ENCODE results near the gene GGT6. TPM values are rescaled to one million over a fixed set of nuclear protein-coding genes. Genes with fewer than 3 reads are reported as not detected.

Gene GGT6
- total RNA-seq, 1 experiment from 2014 or later, result not detected

DNA sequence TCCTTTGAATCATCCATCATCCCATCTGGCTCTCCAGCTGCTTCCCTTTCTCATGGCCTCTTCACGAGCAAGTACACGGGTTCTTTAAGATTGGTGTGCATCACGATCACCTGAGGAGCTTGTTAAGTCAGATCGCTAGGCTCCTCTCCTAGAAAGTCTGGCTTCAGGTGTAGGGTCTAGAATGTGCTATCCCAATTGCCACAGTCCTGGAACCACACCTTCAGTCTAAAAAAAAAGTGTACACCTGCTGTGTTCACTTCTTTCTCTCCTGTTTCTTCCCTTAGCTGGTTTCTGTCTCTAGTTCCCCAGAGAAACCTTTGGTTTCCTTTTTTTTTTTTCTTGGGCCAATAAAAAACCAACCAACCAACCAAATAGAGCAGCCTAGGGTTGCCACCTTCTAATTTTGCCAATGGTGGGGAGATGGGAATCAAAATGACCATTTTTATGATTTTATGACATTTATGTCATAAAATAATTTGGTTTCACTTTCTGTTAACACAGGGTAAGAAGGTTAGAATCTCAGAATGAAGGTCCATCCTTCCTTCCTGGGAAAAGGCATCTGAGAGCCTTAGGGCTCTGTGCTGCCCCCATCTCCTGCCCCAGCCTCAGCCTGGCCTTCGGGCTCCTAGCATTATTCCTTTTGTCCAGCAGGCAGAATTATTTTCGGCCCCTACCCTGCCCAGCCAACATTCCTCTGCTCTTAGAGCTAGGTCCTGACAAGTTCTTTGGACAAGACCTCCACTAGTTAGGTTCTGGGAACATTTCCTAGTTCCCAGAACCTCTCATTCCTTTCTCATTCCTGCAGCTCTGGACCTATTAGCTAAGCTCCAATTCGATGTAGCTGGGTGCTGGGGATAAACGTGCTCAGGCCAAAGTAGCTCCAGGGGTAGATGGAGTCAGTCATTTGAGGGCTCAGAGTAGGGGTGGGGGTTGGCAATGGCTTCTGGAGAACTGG, 1.9 kb upstream of the GGT6 start:
- DNase-seq, result no peak
- H2AFZ ChIP-seq (ENCODE audit: low read length), result no peak overlapping the region

DNA sequence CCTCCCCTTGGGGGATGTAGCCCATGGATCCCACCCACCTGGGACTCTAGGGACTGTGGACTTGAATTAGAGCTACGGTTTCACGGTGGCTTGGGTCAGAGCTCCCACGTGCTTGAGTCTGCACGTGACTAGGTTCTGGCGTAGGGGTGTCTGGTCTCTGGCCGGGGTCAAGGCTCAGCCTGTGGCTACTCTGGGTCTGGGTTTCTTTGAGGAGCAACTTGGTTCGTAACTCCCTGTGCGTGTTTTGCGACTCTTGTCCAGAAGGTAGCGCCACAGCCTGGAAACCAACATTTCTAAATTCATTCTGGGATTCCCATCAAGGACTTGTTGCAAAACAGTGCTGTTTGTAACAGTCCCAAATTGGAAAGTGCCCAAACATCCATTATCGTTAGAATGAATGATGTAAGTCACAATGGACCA, 470 bp upstream of the GGT6 start:
- Histone ChIP-seq H3K9ac (ENCODE audit: low read length) (no peak overlapping the region), H3K9me2 (replicated peaks; ENCODE audit: insufficient read depth, low read length) (no peaks in the 10 kb centered on the region), H3K4me3 (ENCODE audit: low read length) (no peak overlapping the region), H3K79me2 (ENCODE audit: low read length) (no peaks in the 10 kb centered on the region), H3K4me1 (ENCODE audit: low read length) (peaks cover 28% of the 10 kb centered on the region), H3K27me3 (ENCODE audit: low read length) (no peaks in the 10 kb centered on the region), H4K20me1 (ENCODE audit: insufficient read depth, low read depth, low read length) (no peaks in the 10 kb centered on the region), H2AFZ (ENCODE audit: low read length) (no peak overlapping the region), H3K9me3 (ENCODE audit: low read length) (no peaks in the 10 kb centered on the region), H3K36me3 (ENCODE audit: insufficient read depth, low read length) (no peaks in the 10 kb centered on the region), H3K27ac (ENCODE audit: low read length) (no peak overlapping the region), H3K4me2 (ENCODE audit: low read depth, low read length, poor library complexity, severe bottlenecking) (no peak overlapping the region)
- no peak for DNase-seq

More for the DNA sequence above, 1.9 kb upstream of the GGT6 start:
- H4K20me1 ChIP-seq (ENCODE audit: insufficient read depth, low read depth, low read length), result no peaks in the 10 kb centered on the region
- H3K27me3 ChIP-seq (ENCODE audit: low read length), result no peaks in the 10 kb centered on the region
- H3K79me2 ChIP-seq (ENCODE audit: low read length), result no peaks in the 10 kb centered on the region
- no peaks in the 10 kb centered on the region for H3K36me3 ChIP-seq (ENCODE audit: insufficient read depth, low read length)
- no peaks in the 10 kb centered on the region for H3K9me3 ChIP-seq (ENCODE audit: low read length)
- no peak overlapping the region for H3K27ac ChIP-seq (ENCODE audit: low read length)
- peak overlapping the region; percentile 51 for H3K4me2 ChIP-seq (ENCODE audit: low read depth, low read length, poor library complexity, severe bottlenecking)
- no peaks in the 10 kb centered on the region for H3K9me2 ChIP-seq (replicated peaks; ENCODE audit: insufficient read depth, low read length)
- peaks cover 17% of the 10 kb centered on the region for H3K4me1 ChIP-seq (ENCODE audit: low read length)
- no peak overlapping the region for H3K4me3 ChIP-seq (ENCODE audit: low read length)
- H3K9ac ChIP-seq (ENCODE audit: low read length), result peak overlapping the region; percentile 21; the same call in 1 of the 2 replicates

DNA sequence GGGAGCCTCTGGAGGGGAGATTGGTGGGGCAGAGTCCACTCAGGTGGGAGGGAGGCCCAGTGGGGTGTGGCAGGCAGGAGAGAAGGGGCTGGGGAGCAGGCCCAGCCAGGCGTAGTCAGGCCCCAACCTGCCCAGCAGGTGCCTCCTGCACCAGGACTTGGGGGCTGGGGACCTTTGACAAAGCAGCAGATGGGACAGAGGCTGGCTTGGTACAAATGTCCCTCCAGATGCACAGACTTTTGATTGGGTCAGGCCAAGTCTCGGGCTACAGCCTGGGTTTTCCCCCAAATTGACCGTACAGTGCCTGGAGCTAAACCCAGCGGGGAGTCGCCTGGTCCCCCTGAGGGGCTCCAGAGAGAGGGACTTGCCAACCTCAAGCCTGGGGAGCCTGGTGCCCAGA, 411 bp downstream of the GGT6 start:
- no peaks in the 10 kb centered on the region for H3K9me2 ChIP-seq (replicated peaks; ENCODE audit: insufficient read depth, low read length)
- no peak for DNase-seq
- no peak overlapping the region for H2AFZ ChIP-seq (ENCODE audit: low read length)
- no peak overlapping the region for H3K9ac ChIP-seq (ENCODE audit: low read length)
- H3K27ac ChIP-seq (ENCODE audit: low read length), result no peak overlapping the region
- no peak overlapping the region for H3K4me3 ChIP-seq (ENCODE audit: low read length)
- H3K9me3 ChIP-seq (ENCODE audit: low read length), result no peaks in the 10 kb centered on the region
- peaks cover 2% of the 10 kb centered on the region for H3K79me2 ChIP-seq (ENCODE audit: low read length)
- H3K36me3 ChIP-seq (ENCODE audit: insufficient read depth, low read length), result no peaks in the 10 kb centered on the region
- no peaks in the 10 kb centered on the region for H4K20me1 ChIP-seq (ENCODE audit: insufficient read depth, low read depth, low read length)
- H3K27me3 ChIP-seq (ENCODE audit: low read length), result no peaks in the 10 kb centered on the region
- no peak overlapping the region for H3K4me2 ChIP-seq (ENCODE audit: low read depth, low read length, poor library complexity, severe bottlenecking)
- H3K4me1 ChIP-seq (ENCODE audit: low read length), result peaks cover 29% of the 10 kb centered on the region

DNA sequence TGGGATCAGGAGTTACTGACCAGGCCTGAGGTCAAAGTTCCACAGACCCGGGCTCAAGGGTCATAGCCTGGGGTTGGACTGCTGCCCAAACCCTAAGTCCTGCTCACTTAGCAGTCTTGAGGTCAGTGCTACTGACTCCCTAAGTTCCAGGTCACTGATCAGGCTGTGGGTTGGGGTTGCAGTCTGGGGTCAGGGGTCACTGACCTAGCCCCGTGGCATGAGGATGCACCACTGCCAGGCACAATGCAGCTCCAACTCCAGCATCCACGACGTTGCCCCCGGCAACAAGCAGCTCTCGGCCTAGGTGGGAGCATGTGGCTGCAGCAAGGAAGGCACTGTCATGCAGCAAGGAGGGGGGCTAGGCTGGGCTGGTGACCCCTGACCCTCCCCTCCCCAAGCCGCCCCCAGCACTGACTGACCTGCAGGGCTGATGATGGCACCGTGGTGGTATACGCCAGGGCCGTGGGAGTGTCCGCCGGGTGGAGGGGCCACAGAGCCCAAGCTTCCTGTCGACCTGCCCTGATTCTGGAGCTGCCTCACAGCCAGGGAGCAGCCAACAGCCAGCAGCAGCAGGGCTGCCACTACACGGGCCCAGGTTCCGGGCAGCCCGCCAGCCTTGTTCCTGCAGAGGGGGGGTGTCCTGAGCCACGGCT, 1.1 kb downstream of the GGT6 start:
- H3K27ac ChIP-seq (ENCODE audit: low read length), result no peak overlapping the region
- H3K4me1 ChIP-seq (ENCODE audit: low read length), result peaks cover 30% of the 10 kb centered on the region
- H3K27me3 ChIP-seq (ENCODE audit: low read length), result no peaks in the 10 kb centered on the region
- no peaks in the 10 kb centered on the region for H3K36me3 ChIP-seq (ENCODE audit: insufficient read depth, low read length)
- no peak overlapping the region for H3K4me2 ChIP-seq (ENCODE audit: low read depth, low read length, poor library complexity, severe bottlenecking)
- no peaks in the 10 kb centered on the region for H3K9me3 ChIP-seq (ENCODE audit: low read length)
- H4K20me1 ChIP-seq (ENCODE audit: insufficient read depth, low read depth, low read length), result no peaks in the 10 kb centered on the region
- H3K9ac ChIP-seq (ENCODE audit: low read length), result no peak overlapping the region
- peaks cover 9% of the 10 kb centered on the region for H3K79me2 ChIP-seq (ENCODE audit: low read length)
- H3K9me2 ChIP-seq (replicated peaks; ENCODE audit: insufficient read depth, low read length), result no peaks in the 10 kb centered on the region
- DNase-seq, result no peak
- no peak overlapping the region for H3K4me3 ChIP-seq (ENCODE audit: low read length)
- H2AFZ ChIP-seq (ENCODE audit: low read length), result no peak overlapping the region

DNA sequence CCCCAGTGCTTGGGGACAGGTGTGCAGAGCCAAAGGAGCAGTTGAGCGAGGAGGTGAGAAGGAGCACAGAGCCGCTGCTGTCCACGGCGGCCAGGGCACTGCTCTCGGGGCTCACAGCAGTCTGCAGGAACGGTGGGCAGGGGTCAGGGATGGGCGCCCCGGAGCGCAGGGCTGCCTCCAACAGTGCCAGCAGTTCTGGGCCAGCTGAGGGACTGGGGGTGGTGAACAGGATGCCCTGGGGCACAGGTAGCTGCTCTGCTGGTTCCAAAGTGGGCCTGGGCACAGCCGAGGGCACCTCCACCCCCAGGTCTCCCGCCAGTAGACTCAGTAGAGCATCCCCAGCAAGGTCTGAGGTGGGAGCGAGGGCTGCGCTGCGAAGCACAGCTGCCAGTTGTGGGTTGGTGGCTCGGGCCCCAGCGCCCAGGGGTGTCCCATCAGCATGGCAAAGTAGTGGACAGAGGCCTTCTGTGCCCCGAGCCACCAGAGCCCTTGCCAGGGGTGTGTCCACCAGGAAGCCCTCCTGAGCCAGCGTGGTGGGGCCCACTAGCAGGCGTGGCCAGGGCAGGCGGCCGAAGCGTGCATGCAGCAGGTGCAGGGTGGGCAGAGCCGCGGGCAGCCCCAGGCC, 1.9 kb downstream of the GGT6 start:
- H4K20me1 ChIP-seq (ENCODE audit: insufficient read depth, low read depth, low read length), result no peaks in the 10 kb centered on the region
- H3K9me2 ChIP-seq (replicated peaks; ENCODE audit: insufficient read depth, low read length), result no peaks in the 10 kb centered on the region
- H3K27ac ChIP-seq (ENCODE audit: low read length), result no peak overlapping the region
- H2AFZ ChIP-seq (ENCODE audit: low read length), result no peak overlapping the region
- H3K9ac ChIP-seq (ENCODE audit: low read length), result no peak overlapping the region
- peaks cover 7% of the 10 kb centered on the region; the same call in 1 of the 2 replicates for H3K36me3 ChIP-seq (ENCODE audit: insufficient read depth, low read length)
- H3K4me2 ChIP-seq (ENCODE audit: low read depth, low read length, poor library complexity, severe bottlenecking), result no peak overlapping the region
- DNase-seq, result no peak
- no peaks in the 10 kb centered on the region for H3K9me3 ChIP-seq (ENCODE audit: low read length)
- no peaks in the 10 kb centered on the region for H3K27me3 ChIP-seq (ENCODE audit: low read length)
- no peak overlapping the region for H3K4me3 ChIP-seq (ENCODE audit: low read length)
- H3K79me2 ChIP-seq (ENCODE audit: low read length), result peaks cover 17% of the 10 kb centered on the region
- peaks cover 38% of the 10 kb centered on the region for H3K4me1 ChIP-seq (ENCODE audit: low read length)

DNA sequence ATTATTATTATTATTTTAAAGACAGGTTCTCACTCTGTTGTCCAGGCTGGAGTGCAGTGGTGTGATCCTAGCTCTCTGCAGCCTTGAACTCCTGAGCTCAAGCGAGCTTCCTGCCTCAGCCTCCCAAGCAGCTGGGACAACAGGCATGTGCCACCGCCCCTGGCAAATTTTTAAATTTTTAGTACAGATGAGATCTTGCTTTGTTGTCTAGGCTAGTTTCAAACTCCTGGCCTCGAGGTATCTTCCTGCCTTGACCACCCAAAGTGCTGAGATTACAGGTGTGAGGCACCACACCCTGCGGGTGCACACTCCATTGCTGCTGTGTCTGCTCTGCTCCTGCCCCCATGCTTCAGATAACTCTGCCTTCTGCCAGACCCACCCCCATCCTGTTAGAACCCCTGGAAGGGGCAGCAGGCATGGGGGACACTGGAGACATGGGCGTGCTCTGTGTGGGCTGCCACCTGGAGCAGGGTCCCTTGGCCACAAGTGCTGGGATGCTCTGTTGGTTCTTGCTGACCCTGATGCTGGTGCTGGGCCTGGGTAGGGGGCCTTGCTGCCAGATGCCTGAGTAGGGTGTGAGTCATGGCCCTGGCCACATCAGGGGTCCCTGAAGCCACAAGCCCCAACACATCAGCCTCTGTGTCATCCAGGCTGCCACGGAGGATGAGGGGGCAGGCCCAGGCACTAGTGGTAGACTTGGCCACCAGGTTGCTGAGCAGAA, 2.6 kb downstream of the GGT6 start:
- peaks cover 42% of the 10 kb centered on the region for H3K4me1 ChIP-seq (ENCODE audit: low read length)
- peaks cover 14% of the 10 kb centered on the region; the same call in 1 of the 2 replicates for H3K36me3 ChIP-seq (ENCODE audit: insufficient read depth, low read length)
- no peak overlapping the region for H2AFZ ChIP-seq (ENCODE audit: low read length)
- no peak for DNase-seq
- no peaks in the 10 kb centered on the region for H3K27me3 ChIP-seq (ENCODE audit: low read length)
- H3K9me3 ChIP-seq (ENCODE audit: low read length), result no peaks in the 10 kb centered on the region
- no peak overlapping the region for H3K4me2 ChIP-seq (ENCODE audit: low read depth, low read length, poor library complexity, severe bottlenecking)
- H3K27ac ChIP-seq (ENCODE audit: low read length), result no peak overlapping the region
- peaks cover 3% of the 10 kb centered on the region; the same call in 1 of the 2 replicates for H4K20me1 ChIP-seq (ENCODE audit: insufficient read depth, low read depth, low read length)
- H3K4me3 ChIP-seq (ENCODE audit: low read length), result no peak overlapping the region
- H3K9me2 ChIP-seq (replicated peaks; ENCODE audit: insufficient read depth, low read length), result no peaks in the 10 kb centered on the region
- H3K79me2 ChIP-seq (ENCODE audit: low read length), result peaks cover 23% of the 10 kb centered on the region
- no peak overlapping the region for H3K9ac ChIP-seq (ENCODE audit: low read length)

DNA sequence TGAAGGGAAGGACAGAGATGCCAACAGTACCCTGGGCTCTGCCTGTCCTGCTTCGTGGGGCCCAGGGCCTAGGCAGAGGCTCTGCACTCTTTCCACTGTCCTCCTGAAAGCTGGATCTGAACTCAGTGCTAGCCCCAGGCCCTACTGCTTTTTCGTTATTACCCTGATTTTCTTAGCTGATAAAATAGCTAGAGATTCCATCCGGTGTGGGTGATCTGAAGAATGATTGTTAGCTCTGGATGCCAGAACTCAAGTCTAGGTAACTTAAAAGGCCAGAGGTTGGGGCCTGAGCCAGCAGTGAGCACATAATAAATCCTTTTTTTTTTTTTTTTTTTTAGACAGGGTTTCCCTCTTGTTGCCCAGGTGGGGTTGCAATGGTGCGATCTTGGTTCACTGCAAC, 3.4 kb downstream of the GGT6 start:
- Histone ChIP-seq H3K4me1 (ENCODE audit: low read length) (peaks cover 34% of the 10 kb centered on the region), H3K9me2 (replicated peaks; ENCODE audit: insufficient read depth, low read length) (no peaks in the 10 kb centered on the region), H4K20me1 (ENCODE audit: insufficient read depth, low read depth, low read length) (peaks cover 3% of the 10 kb centered on the region; the same call in 1 of the 2 replicates), H3K9me3 (ENCODE audit: low read length) (no peaks in the 10 kb centered on the region), H3K36me3 (ENCODE audit: insufficient read depth, low read length) (peaks cover 18% of the 10 kb centered on the region; the same call in 1 of the 2 replicates), H2AFZ (ENCODE audit: low read length) (no peak overlapping the region), H3K79me2 (ENCODE audit: low read length) (peaks cover 28% of the 10 kb centered on the region), H3K27me3 (ENCODE audit: low read length) (no peaks in the 10 kb centered on the region), H3K4me3 (ENCODE audit: low read length) (no peak overlapping the region), H3K9ac (ENCODE audit: low read length) (peak overlapping the region; percentile 88), H3K4me2 (ENCODE audit: low read depth, low read length, poor library complexity, severe bottlenecking) (no peak overlapping the region), H3K27ac (ENCODE audit: low read length) (no peak overlapping the region)
- DNase-seq, result no peak

All from Karpas-422 (cell line).